ENCODE data around the gene TTLL4.

DNA sequence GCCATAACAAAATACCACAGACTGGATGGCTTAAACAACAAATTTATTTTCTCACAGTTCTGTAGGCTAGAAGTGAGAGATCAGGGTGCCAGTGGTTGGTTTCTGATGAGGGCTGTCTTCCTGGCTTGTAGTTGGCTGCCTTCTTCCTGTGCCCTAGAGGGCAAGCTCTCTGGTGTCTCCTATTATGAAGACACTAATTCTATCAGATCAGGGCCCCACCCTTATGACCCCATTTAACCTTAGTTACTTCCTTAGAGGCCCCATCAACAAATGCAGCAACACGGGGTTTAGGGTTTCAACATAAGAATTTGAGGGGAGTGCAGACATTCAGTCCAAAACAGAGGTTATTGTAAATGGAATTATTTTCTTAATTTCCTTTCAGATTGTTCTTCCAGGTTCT lies 94.2 kb downstream of the TTLL4 start:
- TF ChIP-seq, protein P1, sequence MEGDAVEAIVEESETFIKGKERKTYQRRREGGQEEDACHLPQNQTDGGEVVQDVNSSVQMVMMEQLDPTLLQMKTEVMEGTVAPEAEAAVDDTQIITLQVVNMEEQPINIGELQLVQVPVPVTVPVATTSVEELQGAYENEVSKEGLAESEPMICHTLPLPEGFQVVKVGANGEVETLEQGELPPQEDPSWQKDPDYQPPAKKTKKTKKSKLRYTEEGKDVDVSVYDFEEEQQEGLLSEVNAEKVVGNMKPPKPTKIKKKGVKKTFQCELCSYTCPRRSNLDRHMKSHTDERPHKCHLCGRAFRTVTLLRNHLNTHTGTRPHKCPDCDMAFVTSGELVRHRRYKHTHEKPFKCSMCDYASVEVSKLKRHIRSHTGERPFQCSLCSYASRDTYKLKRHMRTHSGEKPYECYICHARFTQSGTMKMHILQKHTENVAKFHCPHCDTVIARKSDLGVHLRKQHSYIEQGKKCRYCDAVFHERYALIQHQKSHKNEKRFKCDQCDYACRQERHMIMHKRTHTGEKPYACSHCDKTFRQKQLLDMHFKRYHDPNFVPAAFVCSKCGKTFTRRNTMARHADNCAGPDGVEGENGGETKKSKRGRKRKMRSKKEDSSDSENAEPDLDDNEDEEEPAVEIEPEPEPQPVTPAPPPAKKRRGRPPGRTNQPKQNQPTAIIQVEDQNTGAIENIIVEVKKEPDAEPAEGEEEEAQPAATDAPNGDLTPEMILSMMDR (IDR thresholded peaks at IDR 0.05): no peak
- TF ChIP-seq POLR2A (IDR thresholded peaks at IDR 0.05; ENCODE audit: low read length) (no peak), ESRRA (IDR thresholded peaks at IDR 0.05; ENCODE audit: borderline replicate concordance, low read length) (no peak), GATA3 (IDR thresholded peaks at IDR 0.05; ENCODE audit: borderline replicate concordance) (no peak), HOXA7 (CRISPR knock-in tag; IDR thresholded peaks at IDR 0.05) (no peak), EP300 (IDR thresholded peaks at IDR 0.05) (no peak)
